Measurements from ENCODE around the gene LRP2.

Gene LRP2

GRCh38 chr2:169240405-169240804 is 121.9 kb downstream of the LRP2 start:
- DNase-seq (ENCODE audit: low read depth), result no peak

GRCh38 chr2:169237939-169238338 is 124.4 kb downstream of the LRP2 start:
- DNase-seq (ENCODE audit: low read depth), result no peak

GRCh38 chr2:169237286-169237685 is 125.0 kb downstream of the LRP2 start:
- DNase-seq (ENCODE audit: low read depth), result no peak

- no peak for DNase-seq (ENCODE audit: low read depth)
Observed at GRCh38 chr2:169232551-169233154, 129.7 kb downstream of the LRP2 start.

GRCh38 chr2:169230204-169230603 is 132.1 kb downstream of the LRP2 start:
- DNase-seq (ENCODE audit: low read depth), result no peak

GRCh38 chr2:169229590-169229989 is 132.7 kb downstream of the LRP2 start:
- no peak for DNase-seq (ENCODE audit: low read depth)

GRCh38 chr2:169225906-169226305 is 136.4 kb downstream of the LRP2 start:
- no peak for DNase-seq (ENCODE audit: low read depth)

- no peak for DNase-seq (ENCODE audit: low read depth)
Observed at GRCh38 chr2:169225233-169225750, 137.0 kb downstream of the LRP2 start.

GRCh38 chr2:169222665-169223064 is 139.7 kb downstream of the LRP2 start:
- DNase-seq (ENCODE audit: low read depth), result no peak

GRCh38 chr2:169221745-169222369 is 140.5 kb downstream of the LRP2 start:
- no peak for DNase-seq (ENCODE audit: low read depth)

- no peak for DNase-seq (ENCODE audit: low read depth)
Observed at GRCh38 chr2:169210917-169211316, 151.4 kb downstream of the LRP2 start.

- no peak for DNase-seq (ENCODE audit: low read depth)
Observed at GRCh38 chr2:169208026-169208425, 154.3 kb downstream of the LRP2 start.

- no peak for DNase-seq (ENCODE audit: low read depth)
Observed at GRCh38 chr2:169205176-169205575, 157.2 kb downstream of the LRP2 start.

GRCh38 chr2:169203952-169204351 is 158.4 kb downstream of the LRP2 start:
- DNase-seq (ENCODE audit: low read depth), result no peak

- no peak for DNase-seq (ENCODE audit: low read depth)
Observed at GRCh38 chr2:169200756-169201155, 161.6 kb downstream of the LRP2 start.

- DNase-seq (ENCODE audit: low read depth), result no peak
Observed at GRCh38 chr2:169193618-169194017, 168.7 kb downstream of the LRP2 start.

GRCh38 chr2:169190197-169190775 is 172.0 kb downstream of the LRP2 start:
- no peak for DNase-seq (ENCODE audit: low read depth)

GRCh38 chr2:169189132-169189531 is 173.2 kb downstream of the LRP2 start:
- DNase-seq (ENCODE audit: low read depth), result no peak

GRCh38 chr2:169185711-169186110 is 176.6 kb downstream of the LRP2 start:
- DNase-seq (ENCODE audit: low read depth), result no peak

GRCh38 chr2:169184074-169184473 is 178.3 kb downstream of the LRP2 start:
- no peak for DNase-seq (ENCODE audit: low read depth)

- no peak for DNase-seq (ENCODE audit: low read depth)
Observed at GRCh38 chr2:169182573-169182972, 179.8 kb downstream of the LRP2 start.

- no peak for DNase-seq (ENCODE audit: low read depth)
Observed at GRCh38 chr2:169178804-169179390, 183.4 kb downstream of the LRP2 start.

- no peak for DNase-seq (ENCODE audit: low read depth)
Observed at GRCh38 chr2:169178364-169178763, 184.0 kb downstream of the LRP2 start.

Measured in stimulated activated CD8-positive, alpha-beta memory T cell treated with anti-CD3 and anti-CD28 coated beads, Interleukin-15, amount 100 ng/mL, for 1 hour (primary cell).